ENCODE results near the gene UCMA.

The UCMA gene

DNA sequence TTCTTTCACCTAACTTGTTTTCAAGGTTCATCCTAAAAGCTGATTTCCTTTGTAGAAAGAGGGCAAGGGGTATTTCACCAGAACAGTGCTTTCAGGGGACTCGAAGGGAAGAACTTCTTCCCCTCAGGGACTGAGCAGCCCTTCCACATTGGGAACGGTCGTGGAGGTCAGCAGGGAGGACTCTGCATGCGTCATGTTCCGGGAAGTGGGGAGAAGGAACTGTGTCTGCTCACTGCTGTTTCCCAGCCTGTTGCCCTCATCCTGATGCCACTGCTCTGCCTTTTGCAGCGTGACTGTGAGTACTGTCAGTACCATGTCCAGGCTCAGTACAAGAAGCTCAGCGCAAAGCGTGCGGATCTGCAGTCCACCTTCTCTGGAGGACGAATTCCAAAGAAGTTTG lies 45.6 kb downstream of the UCMA start:
- Histone ChIP-seq H3K9ac (ENCODE audit: low read length) (no peak overlapping the region), H3K4me3 (ENCODE audit: low read depth, low read length) (no peak overlapping the region), H3K4me1 (ENCODE audit: control insufficient read depth, insufficient read depth, low read length) (no peaks in the 10 kb centered on the region), H3K27ac (ENCODE audit: low read depth, low read length) (no peak overlapping the region), H3K27me3 (ENCODE audit: control insufficient read depth, insufficient read depth, low read length) (no peaks in the 10 kb centered on the region), H3K9me3 (ENCODE audit: control insufficient read depth, insufficient read depth, low read depth, low read length) (no peaks in the 10 kb centered on the region; the same call in 1 of the 2 replicates), H3K36me3 (ENCODE audit: control insufficient read depth, insufficient read depth, low read length) (peaks cover 99% of the 10 kb centered on the region)

- Histone ChIP-seq H3K9me3 (ENCODE audit: control insufficient read depth, insufficient read depth, low read depth, low read length) (no peaks in the 10 kb centered on the region; the same call in 1 of the 2 replicates), H3K36me3 (ENCODE audit: control insufficient read depth, insufficient read depth, low read length) (peaks cover 99% of the 10 kb centered on the region), H3K4me1 (ENCODE audit: control insufficient read depth, insufficient read depth, low read length) (no peaks in the 10 kb centered on the region), H3K4me3 (ENCODE audit: low read depth, low read length) (no peak overlapping the region), H3K9ac (ENCODE audit: low read length) (no peak overlapping the region), H3K27ac (ENCODE audit: low read depth, low read length) (no peak overlapping the region), H3K27me3 (ENCODE audit: control insufficient read depth, insufficient read depth, low read length) (no peaks in the 10 kb centered on the region)
Measured at GRCh38 chr10:13187135-13187534, 47.0 kb downstream of the UCMA start.

- Histone ChIP-seq H3K36me3 (ENCODE audit: control insufficient read depth, insufficient read depth, low read length) (peaks cover 98% of the 10 kb centered on the region), H3K27ac (ENCODE audit: low read depth, low read length) (no peak overlapping the region), H3K4me1 (ENCODE audit: control insufficient read depth, insufficient read depth, low read length) (no peaks in the 10 kb centered on the region), H3K9ac (ENCODE audit: low read length) (no peak overlapping the region), H3K27me3 (ENCODE audit: control insufficient read depth, insufficient read depth, low read length) (no peaks in the 10 kb centered on the region), H3K9me3 (ENCODE audit: control insufficient read depth, insufficient read depth, low read depth, low read length) (no peaks in the 10 kb centered on the region; the same call in 1 of the 2 replicates), H3K4me3 (ENCODE audit: low read depth, low read length) (no peak overlapping the region)
Measured at GRCh38 chr10:13184730-13185514, 49.3 kb downstream of the UCMA start.

DNA sequence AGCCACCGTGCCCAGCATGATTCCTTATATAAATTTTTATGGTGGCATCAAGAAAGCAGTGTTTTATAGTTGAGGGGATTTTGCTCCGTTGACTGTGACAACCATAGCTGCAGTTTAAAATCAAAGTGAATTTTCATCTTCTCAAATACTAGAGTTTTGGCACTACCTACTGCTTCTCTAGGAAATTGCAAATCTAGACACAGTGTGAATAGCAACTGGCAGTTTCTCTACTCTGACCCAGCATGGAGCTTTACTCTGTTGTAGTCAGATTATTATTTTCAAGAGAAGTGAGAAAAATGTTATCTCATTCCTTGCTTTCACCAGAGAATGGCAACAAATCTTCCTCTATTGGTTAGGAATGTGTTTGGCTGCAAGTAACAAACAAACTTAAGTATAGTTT lies 49.9 kb downstream of the UCMA start:
- Histone ChIP-seq H3K27ac (ENCODE audit: low read depth, low read length) (no peak overlapping the region), H3K9ac (ENCODE audit: low read length) (no peak overlapping the region), H3K36me3 (ENCODE audit: control insufficient read depth, insufficient read depth, low read length) (peaks cover 98% of the 10 kb centered on the region), H3K9me3 (ENCODE audit: control insufficient read depth, insufficient read depth, low read depth, low read length) (no peaks in the 10 kb centered on the region; the same call in 1 of the 2 replicates), H3K4me1 (ENCODE audit: control insufficient read depth, insufficient read depth, low read length) (no peaks in the 10 kb centered on the region), H3K27me3 (ENCODE audit: control insufficient read depth, insufficient read depth, low read length) (no peaks in the 10 kb centered on the region), H3K4me3 (ENCODE audit: low read depth, low read length) (no peak overlapping the region)

DNA sequence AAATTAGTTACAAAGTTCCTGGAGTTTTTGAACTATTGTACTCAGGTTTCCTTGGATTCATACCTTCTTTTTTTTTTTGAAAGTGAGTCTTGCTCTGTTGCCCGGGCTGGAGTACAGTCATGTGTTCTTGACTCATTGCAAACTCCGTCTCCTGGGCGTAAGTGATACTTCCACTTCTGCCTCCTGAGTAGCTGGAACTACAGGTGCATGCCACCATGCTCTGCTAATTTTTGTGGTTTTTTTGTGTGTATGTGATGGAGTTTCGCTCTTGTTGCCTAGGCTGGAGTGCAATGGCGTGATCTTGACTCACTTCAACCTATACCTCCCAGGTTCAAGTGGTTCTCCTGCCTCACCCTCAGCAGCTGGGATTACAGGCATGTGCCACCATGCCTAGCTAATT lies 50.5 kb downstream of the UCMA start:
- H3K4me3 ChIP-seq (ENCODE audit: low read depth, low read length) = no peak overlapping the region
- H3K36me3 ChIP-seq (ENCODE audit: control insufficient read depth, insufficient read depth, low read length) = peaks cover 99% of the 10 kb centered on the region
- no peak overlapping the region for H3K9ac ChIP-seq (ENCODE audit: low read length)
- no peaks in the 10 kb centered on the region for H3K4me1 ChIP-seq (ENCODE audit: control insufficient read depth, insufficient read depth, low read length)
- no peaks in the 10 kb centered on the region for H3K27me3 ChIP-seq (ENCODE audit: control insufficient read depth, insufficient read depth, low read length)
- no peaks in the 10 kb centered on the region; the same call in 1 of the 2 replicates for H3K9me3 ChIP-seq (ENCODE audit: control insufficient read depth, insufficient read depth, low read depth, low read length)
- no peak overlapping the region for H3K27ac ChIP-seq (ENCODE audit: low read depth, low read length)

DNA sequence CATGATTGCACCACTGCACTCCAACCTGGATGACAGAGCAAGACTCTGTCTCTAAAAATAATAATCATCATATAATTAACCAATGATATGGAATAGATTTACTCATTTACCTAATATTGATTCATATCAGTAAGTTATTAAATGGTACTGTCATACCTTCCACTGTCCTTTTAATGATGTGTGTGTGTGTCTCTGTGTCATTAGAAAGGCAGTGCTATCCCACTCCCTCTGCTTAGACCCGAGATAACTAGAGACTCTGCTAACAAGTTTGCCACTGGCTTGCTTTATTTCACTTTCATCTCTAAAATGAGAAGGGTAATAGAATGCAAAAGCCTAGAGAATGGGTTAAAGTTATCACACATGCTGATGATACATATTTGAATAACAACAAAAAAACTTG lies 51.8 kb downstream of the UCMA start:
- no peaks in the 10 kb centered on the region for H3K4me1 ChIP-seq (ENCODE audit: control insufficient read depth, insufficient read depth, low read length)
- no peaks in the 10 kb centered on the region; the same call in 1 of the 2 replicates for H3K9me3 ChIP-seq (ENCODE audit: control insufficient read depth, insufficient read depth, low read depth, low read length)
- no peak overlapping the region for H3K9ac ChIP-seq (ENCODE audit: low read length)
- H3K4me3 ChIP-seq (ENCODE audit: low read depth, low read length) = no peak overlapping the region
- H3K36me3 ChIP-seq (ENCODE audit: control insufficient read depth, insufficient read depth, low read length) = peaks cover 99% of the 10 kb centered on the region
- H3K27ac ChIP-seq (ENCODE audit: low read depth, low read length) = no peak overlapping the region
- no peaks in the 10 kb centered on the region for H3K27me3 ChIP-seq (ENCODE audit: control insufficient read depth, insufficient read depth, low read length)

DNA sequence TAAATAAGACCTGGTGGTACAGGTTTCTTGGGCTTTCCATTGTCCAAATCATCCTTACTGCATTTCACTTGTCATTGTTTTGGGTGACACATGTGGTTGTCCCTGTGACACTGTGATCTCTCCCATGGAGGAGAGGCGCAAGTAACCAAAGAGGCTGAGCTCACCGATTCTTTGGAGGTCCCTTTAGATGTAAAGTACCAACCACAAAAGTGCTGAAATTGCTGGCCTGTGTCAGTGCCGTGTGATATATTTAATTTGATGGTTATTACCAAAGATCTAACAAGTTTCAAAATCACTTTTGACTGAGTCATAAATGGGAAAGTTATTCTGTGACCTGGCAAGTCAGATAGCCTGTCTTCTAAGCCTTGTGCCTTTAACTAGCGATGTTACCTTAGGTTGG lies 53.4 kb downstream of the UCMA start:
- Histone ChIP-seq H3K27me3 (ENCODE audit: control insufficient read depth, insufficient read depth, low read length) (no peaks in the 10 kb centered on the region), H3K9me3 (ENCODE audit: control insufficient read depth, insufficient read depth, low read depth, low read length) (no peaks in the 10 kb centered on the region), H3K9ac (ENCODE audit: low read length) (no peak overlapping the region), H3K4me3 (ENCODE audit: low read depth, low read length) (no peak overlapping the region), H3K36me3 (ENCODE audit: control insufficient read depth, insufficient read depth, low read length) (peaks cover 98% of the 10 kb centered on the region), H3K27ac (ENCODE audit: low read depth, low read length) (no peak overlapping the region), H3K4me1 (ENCODE audit: control insufficient read depth, insufficient read depth, low read length) (no peaks in the 10 kb centered on the region)

DNA sequence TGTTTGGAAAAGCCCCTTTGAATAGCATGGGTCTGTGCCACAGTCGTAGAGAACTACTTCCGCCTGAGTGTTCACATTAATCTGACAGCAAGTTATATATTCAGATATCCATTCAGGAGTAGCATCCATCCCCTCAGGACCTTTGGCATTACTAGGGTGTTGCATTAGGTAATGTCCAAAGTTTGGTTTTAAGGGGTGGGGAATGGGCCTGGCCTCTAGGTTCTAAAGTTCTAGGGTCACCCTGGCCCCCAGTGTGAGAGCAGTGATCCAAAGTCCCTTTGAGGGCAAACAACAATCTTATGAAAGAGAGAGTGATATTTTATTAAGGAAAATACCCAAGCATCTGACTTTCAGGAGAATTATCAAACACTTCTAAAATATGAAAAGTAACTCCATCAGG lies 60.6 kb downstream of the UCMA start:
- H3K4me3 ChIP-seq (ENCODE audit: low read depth, low read length) = no peak overlapping the region
- peaks cover 90% of the 10 kb centered on the region for H3K36me3 ChIP-seq (ENCODE audit: control insufficient read depth, insufficient read depth, low read length)
- no peak overlapping the region for H3K27ac ChIP-seq (ENCODE audit: low read depth, low read length)
- no peaks in the 10 kb centered on the region for H3K9me3 ChIP-seq (ENCODE audit: control insufficient read depth, insufficient read depth, low read depth, low read length)
- H3K9ac ChIP-seq (ENCODE audit: low read length) = no peak overlapping the region
- no peaks in the 10 kb centered on the region for H3K27me3 ChIP-seq (ENCODE audit: control insufficient read depth, insufficient read depth, low read length)
- H3K4me1 ChIP-seq (ENCODE audit: control insufficient read depth, insufficient read depth, low read length) = no peaks in the 10 kb centered on the region

All from HUES6 (cell line).